Neural cell (in vitro differentiated cells): Measurements from ENCODE around the gene ENTPD1.

Experiments used
- CTCF ChIP-seq: fragments of 450-650 bp; IDR thresholded peaks from 2 replicates; pipeline ENCODE4 v1.5.1; 2014; ENCODE audit warnings: antibody characterized with exemption, mild to moderate bottlenecking, moderate library complexity; ENCODE audit not compliant: poor library complexity, severe bottlenecking
- EP300 ChIP-seq: fragments of 450-650 bp; conservative IDR thresholded peaks from 2 replicates; pipeline ENCODE4 v1.6.1; 2014; ENCODE audit warnings: antibody characterized with exemption, mild to moderate bottlenecking, moderate library complexity; ENCODE audit not compliant: poor library complexity, severe bottlenecking
- EZH2 ChIP-seq: fragments of 200-600, 300-800 bp; shearing (Covaris generic), sonication (generic); IDR thresholded peaks from 2 replicates; pipeline ENCODE4 v1.6.1; 2014; ENCODE audit warnings: antibody characterized with exemption, low read length, borderline replicate concordance, mild to moderate bottlenecking; ENCODE audit not compliant: insufficient read depth, poor library complexity, severe bottlenecking
- POLR2AphosphoS5 ChIP-seq: IDR thresholded peaks from 2 replicates; pipeline ENCODE4 v1.6.1; 2012
- RAD21 ChIP-seq: fragments of 450-650 bp; conservative IDR thresholded peaks from 2 replicates; pipeline ENCODE4 v1.6.1; 2014; ENCODE audit warnings: antibody characterized with exemption, mild to moderate bottlenecking, moderate library complexity
- TAF1 ChIP-seq: IDR thresholded peaks from 2 replicates; pipeline ENCODE4 v1.6.1; 2012; ENCODE audit warnings: low read depth
- TF ChIP-seq, protein P1 (sequence below): IDR thresholded peaks from 2 replicates; pipeline ENCODE4 v1.6.1; 2012; ENCODE audit warnings: borderline replicate concordance

- TF ChIP-seq CTCF (no peak), POLR2AphosphoS5 (no peak), EZH2 (no peak), EP300 (no peak), TAF1 (no peak), RAD21 (no peak)
- TF ChIP-seq, protein P1, sequence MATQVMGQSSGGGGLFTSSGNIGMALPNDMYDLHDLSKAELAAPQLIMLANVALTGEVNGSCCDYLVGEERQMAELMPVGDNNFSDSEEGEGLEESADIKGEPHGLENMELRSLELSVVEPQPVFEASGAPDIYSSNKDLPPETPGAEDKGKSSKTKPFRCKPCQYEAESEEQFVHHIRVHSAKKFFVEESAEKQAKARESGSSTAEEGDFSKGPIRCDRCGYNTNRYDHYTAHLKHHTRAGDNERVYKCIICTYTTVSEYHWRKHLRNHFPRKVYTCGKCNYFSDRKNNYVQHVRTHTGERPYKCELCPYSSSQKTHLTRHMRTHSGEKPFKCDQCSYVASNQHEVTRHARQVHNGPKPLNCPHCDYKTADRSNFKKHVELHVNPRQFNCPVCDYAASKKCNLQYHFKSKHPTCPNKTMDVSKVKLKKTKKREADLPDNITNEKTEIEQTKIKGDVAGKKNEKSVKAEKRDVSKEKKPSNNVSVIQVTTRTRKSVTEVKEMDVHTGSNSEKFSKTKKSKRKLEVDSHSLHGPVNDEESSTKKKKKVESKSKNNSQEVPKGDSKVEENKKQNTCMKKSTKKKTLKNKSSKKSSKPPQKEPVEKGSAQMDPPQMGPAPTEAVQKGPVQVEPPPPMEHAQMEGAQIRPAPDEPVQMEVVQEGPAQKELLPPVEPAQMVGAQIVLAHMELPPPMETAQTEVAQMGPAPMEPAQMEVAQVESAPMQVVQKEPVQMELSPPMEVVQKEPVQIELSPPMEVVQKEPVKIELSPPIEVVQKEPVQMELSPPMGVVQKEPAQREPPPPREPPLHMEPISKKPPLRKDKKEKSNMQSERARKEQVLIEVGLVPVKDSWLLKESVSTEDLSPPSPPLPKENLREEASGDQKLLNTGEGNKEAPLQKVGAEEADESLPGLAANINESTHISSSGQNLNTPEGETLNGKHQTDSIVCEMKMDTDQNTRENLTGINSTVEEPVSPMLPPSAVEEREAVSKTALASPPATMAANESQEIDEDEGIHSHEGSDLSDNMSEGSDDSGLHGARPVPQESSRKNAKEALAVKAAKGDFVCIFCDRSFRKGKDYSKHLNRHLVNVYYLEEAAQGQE: no peak
Measured at GRCh38 chr10:95818010-95818409, 62.0 kb downstream of the ENTPD1 start.
